OCI-M2 (cell line): ENCODE data around the gene RERE.
"Not testable (repeated sequence)": the region's sequence is repeated elsewhere in the genome, so short reads cannot be mapped to it uniquely, and the experiment has no call there.

ENCODE experiments used
- DNase-seq: peaks from one replicate; lab custom pipeline; 2025; ENCODE audit not compliant: unreplicated experiment; lab: John Stamatoyannopoulos, UW

RERE gene

DNA sequence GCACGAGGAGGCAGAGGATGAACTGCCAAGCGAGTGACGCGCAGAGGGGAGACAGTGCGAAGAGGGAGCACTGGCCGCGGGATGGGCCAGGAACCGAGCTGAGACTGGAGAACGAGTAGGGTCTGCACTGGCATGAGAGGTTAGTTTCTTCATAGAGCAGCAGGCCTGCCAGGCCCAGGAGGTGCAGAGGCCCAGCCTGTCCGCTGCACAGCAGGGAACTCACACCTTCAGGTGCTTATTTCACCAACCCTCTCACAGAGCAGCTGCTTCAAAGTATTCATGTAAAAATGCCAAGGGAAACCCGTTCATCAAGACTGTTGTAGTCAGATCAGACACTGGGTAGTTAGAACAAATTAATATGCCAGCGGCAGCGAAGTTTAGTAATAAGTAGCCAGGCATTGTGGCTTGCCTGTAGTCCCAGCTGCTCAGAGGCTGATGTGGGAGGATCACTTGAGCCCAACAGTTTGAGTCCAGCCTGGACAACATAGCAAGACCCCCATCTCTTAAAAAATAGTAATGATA is 355.0 kb downstream of the RERE start:
- no peak for DNase-seq

DNA sequence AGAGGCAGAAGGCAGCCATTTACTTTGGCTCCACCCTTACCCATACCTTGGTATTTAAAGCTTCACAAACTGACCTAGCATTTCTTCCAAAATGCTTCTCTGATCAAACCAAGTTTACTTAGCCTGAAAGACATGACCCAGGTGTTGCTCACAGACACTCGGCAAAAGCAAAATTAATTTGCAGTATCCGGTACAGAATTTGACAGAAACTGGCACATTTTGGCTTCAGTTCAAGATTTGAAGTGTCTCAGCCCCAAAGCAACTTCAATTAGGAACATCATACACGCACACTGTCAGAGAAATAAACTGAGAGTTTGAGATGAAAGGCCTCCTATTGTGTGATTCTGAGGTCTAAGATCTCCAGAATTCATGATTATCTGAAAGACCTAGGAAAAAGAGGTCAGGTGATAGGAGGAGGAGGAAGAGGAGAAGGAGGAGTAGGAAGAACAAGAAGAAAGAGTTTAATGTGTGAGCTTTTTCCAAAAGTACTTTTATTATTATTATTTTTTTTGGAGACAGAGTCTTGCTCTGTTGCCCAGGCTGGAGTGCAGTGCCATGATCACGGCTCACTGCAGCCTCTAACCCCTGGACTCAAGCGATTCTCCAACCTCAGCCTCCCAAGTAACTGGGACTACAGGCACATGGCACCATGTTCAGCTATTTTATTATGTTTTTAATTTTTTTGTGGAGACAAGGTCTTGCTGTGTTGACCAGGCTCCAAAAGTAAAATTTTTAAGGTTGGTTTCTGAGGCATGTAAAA is 355.9 kb downstream of the RERE start:
- DNase-seq = no peak

DNA sequence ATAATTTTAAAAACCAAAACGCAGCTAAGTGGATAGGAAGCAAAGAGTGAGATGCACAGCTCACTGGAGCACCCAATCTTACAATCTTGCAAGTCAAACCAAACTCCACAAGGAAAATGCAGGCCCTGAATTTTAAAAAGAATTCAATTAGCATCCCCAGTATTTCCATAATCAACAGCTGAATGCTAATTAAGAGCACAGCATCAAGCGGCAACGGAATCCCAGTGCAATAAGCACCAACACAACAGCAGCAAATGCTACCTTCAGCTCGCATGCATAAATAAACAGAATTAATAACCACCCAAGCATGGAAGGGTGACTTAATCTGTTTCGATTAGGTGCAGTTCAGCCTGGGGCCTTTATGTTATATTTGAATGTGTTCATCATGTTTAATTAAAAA is 356.7 kb downstream of the RERE start:
- no peak for DNase-seq

DNA sequence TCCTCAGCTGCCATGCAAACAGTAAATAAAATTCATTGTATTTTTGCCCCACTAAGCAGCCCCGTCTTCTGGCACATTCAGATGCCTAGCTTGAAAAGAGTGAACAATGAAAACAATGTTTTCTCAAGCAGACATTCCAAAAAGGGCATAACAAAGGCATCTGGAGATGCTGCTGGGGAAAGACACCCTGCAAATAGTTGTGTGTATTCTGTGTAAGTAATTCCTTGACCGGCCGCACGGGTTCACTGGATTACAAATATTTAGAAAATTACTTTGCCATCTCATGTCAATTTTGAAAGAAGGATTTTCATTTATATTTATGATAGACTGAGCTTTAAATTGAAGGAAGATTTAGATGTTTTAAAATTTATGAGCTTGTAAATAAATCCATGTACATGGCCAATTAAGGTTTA is 357.3 kb downstream of the RERE start:
- no peak for DNase-seq

DNA sequence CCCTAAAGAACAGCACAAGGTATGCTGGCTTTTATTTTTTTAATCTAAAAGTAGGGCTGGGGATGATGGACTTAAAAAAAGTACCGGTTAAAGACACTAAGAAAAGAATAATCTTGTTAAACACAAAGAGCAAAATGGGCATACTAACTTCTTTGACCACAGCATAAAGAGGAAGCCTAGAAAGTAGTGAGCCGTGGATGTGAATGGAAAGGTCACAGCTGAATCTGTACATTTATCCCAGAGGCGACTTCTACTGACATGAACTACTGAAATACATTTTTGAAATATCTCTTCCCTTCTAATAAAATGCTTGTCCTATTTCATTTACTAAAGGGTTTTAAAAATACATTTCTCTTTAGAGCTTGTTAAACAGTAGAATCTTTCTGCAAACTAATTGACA is 358.8 kb downstream of the RERE start:
- DNase-seq = no peak

DNA sequence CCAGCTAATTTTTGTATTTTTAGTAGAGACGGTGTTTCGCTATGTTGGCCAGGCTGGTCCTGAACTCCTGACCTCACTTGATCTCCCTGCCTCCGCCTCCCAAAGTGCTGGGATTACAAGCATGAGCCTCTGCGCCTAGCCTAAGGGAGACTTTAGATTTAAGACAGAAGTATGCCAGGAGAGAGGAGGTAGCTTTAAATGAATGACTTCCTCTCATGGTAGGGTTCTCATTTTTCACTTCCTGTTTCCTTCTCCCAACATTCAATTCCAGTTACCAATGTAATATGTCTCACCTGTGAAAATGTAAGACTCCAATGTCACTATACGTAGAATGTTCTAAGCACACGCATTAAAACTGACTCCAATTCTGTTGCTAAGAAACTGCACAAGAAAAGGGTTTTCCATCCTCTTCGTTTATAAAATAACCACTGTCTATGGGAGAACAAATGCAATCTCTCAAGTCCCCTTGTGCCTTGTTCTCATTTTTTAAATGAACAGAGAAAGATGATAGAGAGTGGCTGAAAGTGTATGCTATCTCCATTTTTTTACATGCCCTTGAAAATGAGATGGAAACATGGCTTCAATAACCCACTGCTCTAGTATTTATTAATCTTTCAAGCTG is 359.6 kb downstream of the RERE start:
- no peak for DNase-seq

DNA sequence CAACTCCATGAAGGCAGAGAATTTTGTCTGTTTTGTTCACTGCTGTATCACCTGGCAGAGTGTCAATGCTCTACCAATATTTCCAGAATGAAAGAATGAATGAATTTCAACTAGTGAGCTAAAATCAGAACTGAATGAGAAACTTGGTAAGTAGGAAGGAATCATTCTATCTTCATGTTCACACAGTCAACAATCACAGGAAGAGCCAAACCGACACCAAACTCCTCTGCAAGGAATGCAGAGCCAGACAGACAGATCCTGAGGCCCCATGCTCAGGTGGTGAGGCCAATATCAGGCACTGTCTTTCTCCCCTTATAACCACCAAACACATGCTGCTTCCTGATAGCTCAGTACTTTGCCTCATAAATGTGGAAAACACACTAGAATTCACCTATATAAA is 360.4 kb downstream of the RERE start:
- DNase-seq = no peak

DNA sequence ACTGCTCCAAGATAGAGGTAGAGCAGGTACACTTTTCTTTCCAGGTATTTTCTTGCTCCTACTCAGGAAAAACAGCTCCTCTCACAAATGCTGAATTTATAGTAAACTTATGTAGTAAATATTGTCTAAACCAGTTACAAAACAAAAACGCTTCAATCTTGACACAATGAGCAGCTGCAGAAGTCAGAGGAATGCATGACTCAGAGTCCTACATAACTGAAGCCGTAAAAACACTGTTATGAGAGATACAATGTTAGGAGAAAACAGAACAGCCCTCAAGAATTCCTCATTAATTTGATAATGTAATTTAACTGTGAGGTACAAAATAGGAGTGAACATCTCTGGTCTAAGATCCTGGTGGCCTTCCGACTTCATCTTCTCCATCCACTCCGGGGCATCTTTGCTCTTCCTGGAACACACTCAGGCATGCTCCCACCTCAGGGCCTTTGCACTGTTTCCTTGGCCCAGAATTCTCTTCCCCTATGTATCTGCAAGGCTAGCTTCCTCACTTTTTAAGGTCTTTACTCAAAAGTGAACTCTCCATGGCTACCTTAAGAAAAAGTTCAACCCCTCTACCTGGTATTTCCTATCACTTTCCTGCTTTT is 361.0 kb downstream of the RERE start:
- DNase-seq = no peak

DNA sequence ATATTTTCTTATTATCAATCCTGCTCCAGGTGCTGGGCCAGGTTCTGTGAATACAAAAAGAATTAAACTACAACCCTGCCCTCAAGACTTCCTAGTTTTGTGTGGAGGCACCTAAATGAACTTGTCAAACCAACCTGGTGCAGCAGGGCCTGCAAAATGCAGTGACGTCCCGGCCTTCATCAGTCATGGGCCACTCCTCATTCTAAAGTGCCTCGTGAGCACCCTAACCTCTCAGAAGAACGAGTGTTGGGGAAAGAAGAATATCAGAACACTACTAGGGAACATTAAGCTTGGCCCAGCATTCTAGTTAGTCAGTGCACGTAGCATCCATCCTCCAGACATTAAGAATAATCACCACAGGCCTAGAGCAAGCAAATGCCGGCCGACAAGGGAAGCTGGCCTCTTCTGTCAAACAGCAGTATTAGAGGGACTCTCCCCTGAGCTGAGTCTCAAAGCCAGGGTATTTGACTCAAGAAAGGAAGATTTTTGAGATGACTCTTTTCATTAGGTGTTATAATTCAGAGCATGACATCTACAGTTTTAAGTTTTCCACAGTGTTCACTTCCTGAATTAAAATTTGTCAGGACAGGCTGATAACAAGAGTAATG is 361.6 kb downstream of the RERE start:
- no peak for DNase-seq

DNA sequence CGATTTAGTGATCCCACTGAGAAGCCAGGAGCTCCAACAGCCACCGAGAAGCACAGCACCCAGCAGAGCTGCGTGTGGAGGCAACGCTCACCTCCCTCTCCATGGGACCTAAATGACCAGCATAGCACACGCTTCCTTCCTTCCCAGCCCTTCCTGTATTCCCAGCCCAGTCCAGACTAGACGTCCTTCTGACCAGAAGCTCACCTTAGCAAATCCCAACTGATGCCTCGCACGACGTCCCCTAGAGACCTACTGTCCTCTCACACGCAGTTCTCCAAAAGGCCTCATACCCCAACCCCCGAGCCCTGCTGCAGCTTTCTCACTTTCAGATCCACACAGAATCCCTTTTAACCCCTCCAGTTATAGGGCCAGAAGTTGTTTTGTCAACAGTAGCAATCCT is 367.1 kb downstream of the RERE start:
- no peak for DNase-seq

DNA sequence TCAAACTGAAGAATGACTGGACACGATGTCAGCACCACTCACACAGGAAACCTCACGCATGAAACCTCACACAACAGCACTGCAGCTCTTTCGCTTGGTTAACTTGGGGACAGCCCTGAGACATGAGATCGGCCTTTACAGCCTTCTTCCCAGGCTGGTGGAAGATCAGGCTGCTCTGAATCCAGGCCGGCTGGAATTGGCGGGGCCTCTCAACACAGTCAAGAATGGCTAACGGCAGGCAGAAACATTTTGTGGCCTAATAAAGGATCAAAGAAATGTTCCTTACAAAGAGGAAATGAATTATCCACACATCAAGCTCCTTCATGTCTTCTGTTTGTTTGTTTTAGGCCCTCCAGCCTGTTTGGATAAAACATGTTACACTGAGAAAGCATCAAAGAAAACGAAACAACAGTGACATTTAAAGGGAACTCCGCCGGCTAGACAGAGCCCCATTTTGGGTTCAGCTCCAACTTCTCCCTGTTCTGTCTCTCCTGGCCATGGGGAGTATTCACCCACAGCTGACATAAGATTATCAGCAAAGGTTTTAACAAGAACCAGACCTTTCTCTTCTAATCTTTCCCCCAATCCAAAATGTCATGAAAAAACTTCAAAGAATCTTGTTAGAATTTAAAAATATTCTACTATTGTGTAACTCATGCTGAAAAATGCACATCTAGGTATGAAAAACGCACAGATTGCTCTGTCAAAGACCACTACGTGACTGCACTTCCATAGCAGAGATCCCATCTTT is 368.4 kb downstream of the RERE start:
- DNase-seq = no peak

DNA sequence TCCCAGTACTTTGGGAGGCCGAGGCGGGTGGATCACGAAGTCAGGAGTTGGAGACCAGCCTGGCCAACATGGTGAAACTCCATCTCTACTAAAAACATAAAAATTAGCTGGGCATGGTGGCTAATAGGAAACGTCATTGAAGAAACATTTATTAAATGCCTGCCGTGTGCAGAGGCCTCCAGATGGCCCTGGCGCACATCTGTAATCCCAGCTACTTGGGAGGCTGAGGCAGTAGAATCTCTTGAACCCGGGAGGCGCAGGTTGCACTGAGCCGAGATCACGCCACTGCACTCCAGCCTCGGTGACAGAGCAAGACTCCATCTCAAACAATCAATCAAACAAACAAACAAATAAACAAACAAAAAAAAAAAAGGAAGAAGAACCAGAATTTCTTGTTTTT is 368.9 kb downstream of the RERE start:
- not testable (repeated sequence) for DNase-seq

DNA sequence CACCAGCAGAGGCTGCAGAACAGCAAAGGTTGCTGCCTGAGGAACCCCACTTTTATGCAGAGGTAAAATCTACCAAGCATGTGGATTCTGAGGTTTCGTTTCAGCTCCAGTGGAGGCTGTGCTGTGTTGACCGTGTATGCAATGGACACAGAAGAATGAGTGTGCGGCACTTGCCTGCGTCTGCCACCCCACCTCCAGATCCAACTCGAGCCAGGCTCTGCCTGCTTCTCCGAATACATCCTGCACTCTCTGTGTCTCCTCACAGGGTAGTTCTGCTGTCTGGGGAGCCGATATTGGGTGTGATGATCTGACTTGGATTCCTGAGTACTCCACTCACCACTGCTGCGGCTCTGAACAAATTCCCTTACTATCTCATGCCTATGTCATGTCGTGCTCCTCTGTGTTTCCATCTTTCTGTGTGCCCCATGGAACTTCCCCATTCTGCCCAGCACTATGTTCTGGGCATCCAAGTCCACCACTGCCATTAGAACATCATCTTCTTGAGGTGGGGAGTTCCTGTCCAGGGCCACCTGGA is 369.8 kb downstream of the RERE start:
- no peak for DNase-seq

DNA sequence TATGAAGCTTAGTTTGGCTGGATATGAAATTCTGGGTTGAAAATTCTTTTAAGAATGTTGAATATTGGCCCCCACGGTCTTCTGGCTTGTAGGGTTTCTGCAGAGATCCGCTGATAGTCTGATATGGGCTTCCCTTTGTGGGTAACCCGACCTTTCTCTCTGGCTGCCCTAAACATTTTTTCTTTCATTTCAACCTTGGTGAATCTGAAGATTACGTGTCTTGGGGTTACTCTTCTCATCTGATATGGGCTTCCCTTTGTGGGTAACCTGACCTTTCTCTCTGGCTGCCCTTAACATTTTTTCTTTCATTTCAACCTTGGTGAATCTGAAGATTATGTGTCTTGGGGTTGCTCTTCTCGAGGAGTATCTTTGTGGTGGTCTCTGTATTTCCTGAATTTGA is 371.3 kb downstream of the RERE start:
- not testable (repeated sequence) for DNase-seq

DNA sequence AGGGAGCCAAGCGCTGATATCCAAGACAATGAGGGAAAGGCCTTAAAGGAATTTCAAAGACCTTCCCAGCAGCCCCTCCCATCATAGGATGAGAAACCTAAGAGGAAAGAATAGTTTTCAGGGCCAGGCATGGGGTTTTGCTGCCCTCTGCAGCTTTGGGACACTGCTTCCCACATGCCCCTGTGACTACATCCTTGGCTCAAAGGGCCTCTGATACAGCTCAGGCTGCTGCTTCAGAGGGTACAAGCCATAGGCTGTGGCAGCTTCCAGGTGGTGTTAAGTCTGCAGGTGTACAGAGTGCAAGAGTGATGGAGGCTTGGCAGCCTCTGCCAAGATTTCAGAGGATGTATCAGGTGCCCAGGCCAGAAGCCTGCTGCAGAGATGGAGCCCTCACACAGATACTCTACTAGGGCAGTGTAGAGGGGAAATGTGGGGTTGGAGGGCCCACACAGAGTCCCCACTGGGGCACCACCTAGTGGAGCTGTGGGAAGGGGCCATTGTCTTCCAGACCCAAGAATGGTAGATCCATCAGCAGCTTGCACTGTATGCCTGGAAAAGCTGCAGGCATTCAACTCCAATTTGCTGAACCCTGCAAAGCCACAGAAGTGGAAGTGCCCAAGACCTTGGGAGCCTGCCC is 373.8 kb downstream of the RERE start:
- DNase-seq = no peak

DNA sequence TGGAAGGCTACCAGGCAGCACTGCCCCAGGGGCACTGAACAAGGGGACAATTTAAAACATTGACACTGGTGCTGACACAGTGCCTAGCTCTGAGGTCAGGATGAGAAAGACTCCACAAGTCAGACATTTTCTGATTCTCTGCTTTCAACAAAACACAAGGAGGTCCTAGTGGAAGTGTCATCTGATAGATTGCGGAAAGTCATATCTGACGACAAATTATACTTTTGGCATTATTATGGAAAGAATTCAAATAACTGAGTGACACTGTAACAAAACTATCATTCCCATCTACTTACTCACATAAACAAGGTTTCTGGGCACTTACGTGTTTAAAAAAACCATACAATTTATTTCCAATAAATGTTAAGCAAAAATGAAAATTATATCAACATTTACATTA is 376.0 kb downstream of the RERE start:
- DNase-seq = no peak

DNA sequence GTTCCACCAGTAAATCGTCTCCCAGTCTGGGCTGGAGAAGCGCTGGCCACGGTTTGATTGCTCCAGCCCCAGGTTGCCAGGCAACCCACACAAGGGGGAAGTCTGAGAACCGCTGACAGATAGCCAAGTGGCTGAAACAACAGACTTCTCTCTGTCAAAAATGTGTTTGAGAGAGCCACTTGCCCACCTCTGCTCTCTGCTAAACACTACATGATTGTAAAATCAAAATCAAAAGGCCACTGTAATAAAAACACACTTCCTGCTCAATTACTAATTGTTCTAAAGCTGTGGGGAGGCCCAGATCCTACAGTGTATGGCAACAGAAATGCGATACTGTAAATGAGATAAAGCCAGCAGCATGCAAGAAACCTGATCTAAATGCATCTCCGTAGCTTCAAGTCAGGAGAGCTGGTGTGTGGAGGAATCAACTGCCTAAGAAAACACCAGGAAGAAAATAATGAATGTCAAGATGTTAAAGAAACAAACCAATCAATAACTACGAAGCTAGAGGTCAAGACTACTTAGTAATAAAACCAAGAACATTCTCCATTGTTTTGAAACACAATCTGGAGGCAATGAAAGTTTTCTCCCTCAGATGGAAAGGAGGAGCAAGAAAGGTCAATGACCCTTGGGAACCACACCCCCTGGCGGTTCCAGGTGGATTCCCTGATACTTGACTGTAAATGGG is 378.3 kb downstream of the RERE start:
- DNase-seq = peak; percentile 52

DNA sequence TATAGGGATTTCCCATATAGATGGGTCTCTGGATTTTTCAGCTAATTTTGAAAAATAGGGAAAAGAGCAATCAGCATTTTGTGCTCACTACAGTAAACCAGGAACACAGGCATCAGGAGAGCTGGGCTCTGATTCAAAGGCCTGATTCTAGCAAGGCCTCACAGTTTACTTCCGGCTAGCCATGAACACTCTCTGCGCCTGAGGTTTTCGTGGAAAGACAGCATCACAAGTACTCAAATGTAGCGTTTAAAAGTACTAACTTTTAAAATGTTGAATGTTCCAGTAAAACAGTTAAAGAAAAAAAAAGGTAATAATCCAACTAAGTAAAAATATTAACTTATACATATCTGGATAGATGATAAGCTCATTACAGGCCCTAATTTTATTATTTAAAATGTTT is 379.0 kb downstream of the RERE start:
- DNase-seq = no peak

DNA sequence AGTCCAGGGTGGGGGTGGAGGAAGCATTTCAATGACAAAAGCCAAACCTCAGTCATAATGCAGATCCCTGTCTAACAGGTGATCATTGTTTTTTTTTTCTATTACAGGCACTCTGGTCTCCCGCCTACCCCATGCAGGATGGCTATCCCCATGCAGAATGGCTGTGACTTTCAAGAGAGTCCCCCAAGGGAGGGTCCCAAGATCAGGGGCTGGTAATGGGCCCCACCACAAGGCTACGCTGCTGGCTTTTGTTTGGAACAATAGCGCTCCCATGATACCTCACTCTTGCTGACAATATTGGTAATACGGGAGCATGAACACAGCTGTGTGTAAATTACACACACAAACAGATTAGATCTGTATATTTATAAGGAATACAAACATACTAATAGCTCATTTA is 380.1 kb downstream of the RERE start:
- no peak for DNase-seq

DNA sequence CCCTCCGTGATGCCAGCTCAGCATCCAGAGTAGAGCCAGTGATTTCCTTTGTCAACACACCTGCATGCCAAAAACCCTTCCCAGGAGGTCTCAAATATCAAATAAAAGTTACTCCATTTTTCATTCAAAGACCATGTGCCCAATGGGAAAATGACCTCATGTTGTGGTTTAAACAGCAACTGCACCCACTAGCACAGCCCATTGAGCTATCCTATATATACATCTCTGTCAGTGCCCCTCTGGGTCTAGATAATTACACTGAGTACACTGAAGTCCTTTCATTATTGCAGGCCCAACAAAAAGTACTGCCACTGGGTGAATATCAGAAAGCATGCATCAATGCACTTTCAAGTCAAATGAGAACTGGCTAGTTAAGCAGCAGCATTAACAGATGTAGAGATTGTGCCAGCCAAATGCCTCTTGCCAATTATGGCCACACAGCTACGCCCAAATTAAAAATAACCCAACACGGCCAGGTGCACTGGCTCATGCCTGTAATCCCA is 381.8 kb downstream of the RERE start:
- no peak for DNase-seq
